ENCODE data around the gene ADRB1. TPM values are rescaled to one million over a fixed set of nuclear protein-coding genes. Genes with fewer than 3 reads are reported as not detected.
A peak's percentile ranks its signal among the peaks of the same experiment; 100 is the strongest.

ADRB1 gene
- total and polyA plus RNA-seq, 2 of the 4 experiments (the other 2 are of a cell fraction) = not detected

- in situ Hi-C loops (cut with MboI; ENCODE audit: low sequenced_read_pairs) = no loop called here
- TF ChIP-seq ELK1 (IDR thresholded peaks at IDR 0.05; ENCODE audit: borderline replicate concordance, low read depth, low read length) (no peak), POLR2A (IDR thresholded peaks at IDR 0.05; ENCODE audit: low read depth, low read length) (no peak), RCOR1 (IDR thresholded peaks at IDR 0.05; ENCODE audit: insufficient replicate concordance, low read length) (no peak), SMC3 (IDR thresholded peaks at IDR 0.05; ENCODE audit: low read depth, low read length) (no peak), RAD21 (IDR thresholded peaks at IDR 0.05; ENCODE audit: low read length) (no peak), NFE2L2 (IDR thresholded peaks at IDR 0.05; ENCODE audit: low read depth, low read length) (no peak), CEBPB (IDR thresholded peaks at IDR 0.05; ENCODE audit: low read depth, low read length) (no peak), CHD1 (IDR thresholded peaks at IDR 0.05; ENCODE audit: low read depth, low read length) (no peak), MAFK (IDR thresholded peaks at IDR 0.05; ENCODE audit: low read depth, low read length) (no peak), USF2 (IDR thresholded peaks at IDR 0.05; ENCODE audit: low read depth, low read length) (no peak)
- H4K8ac ChIP-seq (ENCODE audit: low read depth in 2 of 2, low read length in 2 of 2) = no peak overlapping the region
- H3K4me3 ChIP-seq (ENCODE audit: insufficient read depth, low read depth, low read length) = no peak overlapping the region
- no peak overlapping the region for H3K27ac ChIP-seq (ENCODE audit: insufficient read depth, low read length)
- H4K20me1 ChIP-seq (ENCODE audit: insufficient read depth, low read length) = no peaks in the 10 kb centered on the region
- no peaks in the 10 kb centered on the region for H3K79me1 ChIP-seq (ENCODE audit: low read depth in 1 of 2, low read length in 2 of 2)
- dilution Hi-C loops (cut with HindIII; ENCODE audit: low sequenced_read_pairs, unreplicated experiment) = no loop called here
- no peak for ATAC-seq (ENCODE audit: low read depth)
- H3K36me3 ChIP-seq (ENCODE audit: control insufficient read depth, insufficient read depth, low read length) = no peaks in the 10 kb centered on the region
- H3K14ac ChIP-seq (replicated peaks; ENCODE audit: low read depth, low read length) = no peak overlapping the region
- no peak overlapping the region for H3K4ac ChIP-seq (ENCODE audit: low read depth, low read length)
- H3K4me1 ChIP-seq (ENCODE audit: control insufficient read depth, insufficient read depth, low read length) = no peaks in the 10 kb centered on the region
- CTCF ChIA-PET = interaction anchor here (1.3 kb wide), 1 partner anchor 12 kb away, joined by 5 read pairs; no protein-coding TSS in a partner anchor
- no peaks in the 10 kb centered on the region for H3K9me3 ChIP-seq (ENCODE audit: control insufficient read depth, insufficient read depth, low read length)
- H2BK5ac ChIP-seq (ENCODE audit: low read depth, low read length, poor library complexity, severe bottlenecking) = no peak overlapping the region
- H2AK9ac ChIP-seq (replicated peaks; ENCODE audit: low read depth, low read length, poor library complexity) = no peak overlapping the region
- H2BK15ac ChIP-seq (ENCODE audit: low read depth, low read length) = no peak overlapping the region
- DNase-seq = peak; percentile 66
- intact Hi-C loops (cut with micrococcal nuclease) = no loop called here
- H3K9me1 ChIP-seq (ENCODE audit: insufficient read depth, low read length) = 0 out of 2 replicates have a peak, but pooled peaks cover 2% of the 10 kb centered on the region
- H3K18ac ChIP-seq (ENCODE audit: low read depth, low read length) = no peak overlapping the region
- no peak overlapping the region for H2BK120ac ChIP-seq (ENCODE audit: low read depth, low read length)
- no peak overlapping the region for H2AK5ac ChIP-seq (ENCODE audit: low read depth, low read length)
- H3K9ac ChIP-seq (ENCODE audit: low read depth, low read length) = no peak overlapping the region
- POLR2A ChIA-PET (ENCODE audit: unreplicated experiment) = no interaction called here
- H4K5ac ChIP-seq (ENCODE audit: low read depth, low read length) = no peak overlapping the region
- H4K91ac ChIP-seq (ENCODE audit: insufficient read depth, low read depth, low read length) = no peak overlapping the region
- no peak overlapping the region for H3K56ac ChIP-seq (ENCODE audit: extremely low read depth, insufficient read depth, low read length)
- H2AFZ ChIP-seq (replicated peaks; ENCODE audit: low read length, poor library complexity) = no peak overlapping the region
- H3K23ac ChIP-seq (ENCODE audit: low read depth, low read length) = no peak overlapping the region
- peaks cover 10% of the 10 kb centered on the region for H3K27me3 ChIP-seq (ENCODE audit: control insufficient read depth, insufficient read depth, low read length)
- H2BK20ac ChIP-seq (ENCODE audit: low read depth, low read length) = no peak overlapping the region
- no CpG with 5 or more reads among the region's 7 CpGs for WGBS, 2 experiments (ENCODE audit: extremely low coverage in 2 of 2, insufficient read length in 1 of 2)
- no peak overlapping the region for H3K4me2 ChIP-seq (ENCODE audit: low read depth, low read length)
- BruUV-seq (replicated peaks) = no TSS peak
These were observed 20.7 kb upstream of the ADRB1 start for GRCh38 chr10:114022766-114023597.
